MV-4-11 (cell line): ENCODE results near the gene ITGA6.

ENCODE experiments used
- DNase-seq: peaks from one replicate; lab custom pipeline; 2025; lab: John Stamatoyannopoulos, UW

Gene ITGA6

DNA sequence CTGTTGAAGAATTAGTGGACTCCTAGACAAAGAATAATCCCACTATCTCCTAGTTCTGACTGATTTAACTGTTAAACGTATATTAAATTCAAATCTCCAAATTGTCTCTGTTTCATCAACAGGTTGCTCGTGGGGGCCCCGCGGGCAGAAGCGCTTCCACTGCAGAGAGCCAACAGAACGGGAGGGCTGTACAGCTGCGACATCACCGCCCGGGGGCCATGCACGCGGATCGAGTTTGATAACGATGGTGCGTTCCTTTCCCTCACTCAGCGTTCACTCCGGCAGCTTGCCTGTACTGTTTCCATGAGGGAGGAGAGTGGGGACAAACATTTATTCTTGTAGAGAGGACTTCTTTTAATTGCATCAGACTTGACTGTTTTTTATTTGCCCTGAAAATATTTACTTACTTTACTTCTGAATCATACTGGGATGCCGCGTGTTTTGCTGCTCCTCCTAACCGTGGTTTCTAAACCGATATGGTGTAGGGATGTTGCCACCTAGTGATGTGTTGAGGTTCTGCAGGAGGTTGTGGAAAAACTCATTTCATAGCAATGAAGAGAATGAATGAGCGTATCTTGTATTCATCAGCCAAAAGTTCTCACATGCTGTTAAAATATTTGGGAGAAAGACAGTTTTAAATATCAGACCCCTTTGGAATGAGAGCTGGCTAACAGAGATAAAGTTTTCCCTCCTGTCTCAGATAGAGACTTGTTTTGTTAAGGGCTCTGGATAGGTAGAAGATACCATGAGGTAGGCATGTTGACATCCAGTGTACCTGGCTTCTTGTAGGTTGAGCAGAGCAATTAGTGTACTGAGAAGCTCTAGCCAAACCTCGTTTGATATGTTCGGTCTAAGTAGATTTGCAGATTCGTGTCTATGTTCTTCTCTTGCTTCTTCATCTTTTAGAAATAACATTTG lies 38.3 kb downstream of the ITGA6 start:
- peak; percentile 71 for DNase-seq

DNA sequence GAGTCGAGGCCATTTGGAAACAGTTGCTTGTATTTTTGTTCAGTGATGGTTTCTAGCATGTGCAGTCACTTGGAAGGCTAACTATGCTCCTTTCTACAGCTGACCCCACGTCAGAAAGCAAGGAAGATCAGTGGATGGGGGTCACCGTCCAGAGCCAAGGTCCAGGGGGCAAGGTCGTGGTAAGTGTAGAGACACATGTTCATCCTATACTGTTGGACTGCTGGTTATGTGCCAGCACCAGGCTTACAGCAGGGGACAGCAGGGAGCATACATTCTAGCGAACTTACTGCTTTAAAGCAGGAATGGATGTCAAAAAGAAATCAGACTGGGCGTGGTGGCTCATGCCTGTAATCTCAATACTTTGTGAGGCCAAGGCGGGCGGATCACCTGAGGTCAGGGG lies 40.0 kb downstream of the ITGA6 start:
- DNase-seq: peak; percentile 14

DNA sequence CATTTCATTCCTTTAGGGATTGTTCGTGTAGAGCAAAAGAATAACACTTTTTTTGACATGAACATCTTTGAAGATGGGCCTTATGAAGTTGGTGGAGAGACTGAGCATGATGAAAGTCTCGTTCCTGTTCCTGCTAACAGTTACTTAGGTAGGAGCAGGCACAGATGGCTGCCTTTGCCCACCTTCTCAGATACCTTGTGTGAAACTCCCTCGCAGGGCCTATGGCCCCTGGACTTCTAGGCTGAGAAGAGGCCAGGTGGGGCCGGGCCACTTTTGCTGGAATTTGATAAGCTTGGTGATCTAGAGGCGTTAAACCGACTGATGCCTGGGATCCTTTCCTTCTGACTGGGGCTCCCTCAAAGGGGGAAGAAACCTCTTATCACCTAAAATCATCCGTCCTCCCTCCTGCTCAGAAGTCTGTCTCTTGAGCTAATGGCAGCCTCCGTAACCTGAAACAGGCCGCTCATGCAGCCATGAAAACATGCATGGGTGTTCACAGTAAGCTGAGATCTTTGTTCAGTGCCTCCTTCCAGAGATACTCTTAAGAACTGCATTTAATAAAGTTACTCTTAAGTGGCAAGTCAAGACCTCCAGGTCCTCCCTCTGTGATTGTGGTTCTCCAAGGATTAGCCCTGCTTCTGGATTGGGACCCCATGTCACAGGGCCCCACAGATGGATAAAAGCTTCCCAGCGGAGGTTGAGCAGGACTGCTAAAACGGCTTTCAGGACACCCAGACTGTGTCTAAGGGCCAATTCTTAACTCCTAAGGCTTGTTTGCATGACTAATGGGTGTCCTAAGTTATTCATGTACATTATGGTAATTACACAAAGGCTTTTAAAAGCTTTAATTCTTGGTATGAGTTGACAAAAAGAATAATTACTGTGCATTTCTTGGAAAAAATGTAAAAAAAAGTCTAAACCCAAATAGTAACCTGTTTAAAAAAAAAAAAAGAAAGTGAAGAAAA lies 43.9 kb downstream of the ITGA6 start:
- DNase-seq: no peak

DNA sequence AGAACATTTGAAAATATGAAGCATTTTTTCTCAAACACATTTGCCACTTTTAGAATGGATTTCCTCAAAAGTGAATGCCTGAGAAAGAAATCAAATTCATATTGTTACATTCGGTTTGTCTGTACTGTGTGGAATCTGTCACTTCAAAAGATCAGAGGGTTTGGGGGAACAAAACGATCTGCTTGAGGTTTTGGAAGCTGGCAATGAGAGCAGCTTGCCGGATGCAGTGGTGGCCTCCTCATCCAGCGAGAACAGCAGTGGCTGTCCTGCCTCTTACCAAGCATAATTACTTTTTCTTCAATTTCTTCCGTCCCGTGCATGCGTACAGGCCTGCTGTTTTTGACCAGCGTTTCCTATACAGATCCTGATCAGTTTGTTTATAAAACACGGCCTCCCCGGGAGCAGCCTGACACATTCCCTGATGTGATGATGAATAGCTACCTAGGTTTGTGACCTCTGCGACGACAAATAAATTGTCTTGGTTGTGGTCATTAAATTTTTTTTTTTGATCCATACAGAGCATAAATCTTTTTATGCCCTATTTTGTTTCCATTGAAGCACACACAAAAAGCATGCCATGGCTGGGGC lies 45.2 kb downstream of the ITGA6 start:
- DNase-seq: no peak

DNA sequence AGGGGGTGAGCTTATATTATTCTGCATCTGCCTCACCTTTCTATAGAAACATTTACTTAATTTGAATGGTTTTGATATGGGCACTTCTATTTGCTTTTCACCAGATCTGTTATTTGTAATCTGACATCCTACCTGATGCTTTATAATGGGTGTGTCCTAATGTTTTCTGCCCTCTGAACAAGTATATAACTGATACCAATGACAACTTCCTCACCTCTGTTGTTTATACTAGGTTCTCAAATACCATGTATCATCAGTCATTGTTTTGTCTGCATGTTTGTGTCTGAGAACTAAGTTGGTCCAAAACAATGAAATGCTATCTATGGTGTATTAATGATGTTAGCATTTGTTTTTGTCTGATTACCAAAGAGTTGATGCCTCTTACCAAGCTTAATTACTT lies 45.8 kb downstream of the ITGA6 start:
- no peak for DNase-seq

DNA sequence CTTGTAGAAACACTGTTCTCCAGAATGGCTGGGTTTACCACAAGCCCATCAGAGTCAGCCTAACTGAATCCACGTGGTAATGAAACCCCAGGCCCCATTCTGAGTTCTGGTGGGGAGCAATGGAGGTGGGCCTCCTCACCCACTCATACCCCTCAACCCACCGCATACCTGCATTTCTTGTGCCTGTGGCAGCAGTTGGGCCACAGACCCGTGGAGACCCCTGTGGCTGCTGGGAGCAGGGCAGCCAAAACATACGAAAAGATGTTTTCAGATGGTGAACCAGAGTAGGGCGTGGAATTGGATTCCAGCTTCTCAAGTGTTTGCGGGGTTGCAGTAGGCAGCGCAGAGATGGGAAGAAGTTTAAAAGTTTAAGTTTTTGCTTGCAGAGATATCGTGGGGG lies 51.0 kb downstream of the ITGA6 start:
- no peak for DNase-seq

DNA sequence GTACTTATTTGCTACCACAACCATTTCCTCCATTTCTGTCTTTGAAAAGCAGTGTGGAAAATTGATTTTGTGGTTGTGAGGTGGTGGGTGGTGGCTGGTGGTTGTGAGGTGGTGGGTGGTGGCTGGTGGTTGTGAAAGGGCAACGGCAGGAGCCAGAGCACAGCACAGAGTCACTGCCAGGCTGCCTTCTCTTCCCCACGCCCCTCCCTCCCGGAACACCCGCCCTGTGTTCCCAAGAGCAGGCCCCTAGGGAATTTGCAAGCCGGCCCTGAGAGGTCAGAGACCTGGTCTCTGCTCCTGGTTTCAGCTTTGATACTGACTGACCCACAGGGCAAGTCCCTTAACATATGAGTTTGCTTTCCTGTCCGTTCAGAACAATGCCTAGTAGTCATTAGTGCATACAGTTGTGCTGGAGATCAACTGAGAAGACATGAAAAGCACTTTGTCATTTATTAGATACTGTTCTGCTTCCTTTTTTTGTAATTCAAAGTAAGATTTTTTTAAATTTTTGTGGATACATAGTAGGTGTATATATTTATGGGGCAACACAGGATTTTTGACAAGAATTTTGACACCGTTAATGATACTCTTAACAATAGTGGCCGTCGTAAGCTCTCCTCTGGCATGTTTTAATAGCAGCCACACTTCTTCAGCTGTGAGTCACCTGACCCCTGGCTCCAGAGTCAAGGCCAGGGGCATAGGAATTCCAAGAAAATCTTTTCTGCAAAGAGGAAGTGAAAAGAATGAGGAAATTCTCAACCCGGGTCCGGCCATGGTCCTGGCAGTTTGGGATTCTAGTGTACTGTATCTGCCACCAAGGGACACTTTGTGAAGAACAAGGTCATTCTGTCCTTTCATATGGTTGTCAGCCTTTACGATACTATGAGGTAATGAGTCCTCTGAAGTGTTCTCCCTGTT lies 53.2 kb downstream of the ITGA6 start:
- peak; percentile 36 for DNase-seq

DNA sequence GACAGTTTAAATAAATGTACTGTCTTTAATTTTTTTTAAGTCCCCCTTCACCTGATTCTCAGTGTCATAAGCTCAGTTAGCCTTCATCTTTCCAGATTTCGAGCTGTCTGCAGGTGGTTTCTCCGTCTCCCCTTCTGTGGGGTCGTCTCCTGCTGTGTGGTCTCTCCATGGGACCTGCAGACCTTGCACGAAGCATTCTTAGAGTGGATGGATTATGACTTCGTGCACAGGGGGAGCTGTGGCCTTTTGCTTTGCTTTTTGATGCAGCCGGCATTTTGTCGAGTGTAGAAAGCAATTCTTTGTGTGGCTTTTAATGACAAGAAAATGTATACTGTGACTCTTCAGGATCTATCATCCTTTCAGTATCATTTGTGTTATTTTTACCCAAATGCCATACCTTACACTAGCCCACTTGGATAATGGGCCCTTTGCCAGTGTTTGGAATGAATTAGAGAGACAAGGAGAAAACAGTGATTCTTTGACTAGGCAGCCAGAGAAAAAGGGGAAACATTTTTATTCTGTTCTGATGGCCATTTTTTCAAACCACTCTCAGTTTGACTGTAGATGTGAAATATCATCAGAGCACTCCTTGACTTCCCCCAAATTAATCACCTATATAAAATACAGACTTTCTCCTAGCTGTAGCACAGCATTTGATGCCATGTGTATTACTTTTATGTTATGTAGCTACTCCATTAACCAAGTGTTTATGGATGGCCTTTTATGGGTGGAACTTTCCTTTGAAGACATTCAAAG lies 54.3 kb downstream of the ITGA6 start:
- DNase-seq: no peak

DNA sequence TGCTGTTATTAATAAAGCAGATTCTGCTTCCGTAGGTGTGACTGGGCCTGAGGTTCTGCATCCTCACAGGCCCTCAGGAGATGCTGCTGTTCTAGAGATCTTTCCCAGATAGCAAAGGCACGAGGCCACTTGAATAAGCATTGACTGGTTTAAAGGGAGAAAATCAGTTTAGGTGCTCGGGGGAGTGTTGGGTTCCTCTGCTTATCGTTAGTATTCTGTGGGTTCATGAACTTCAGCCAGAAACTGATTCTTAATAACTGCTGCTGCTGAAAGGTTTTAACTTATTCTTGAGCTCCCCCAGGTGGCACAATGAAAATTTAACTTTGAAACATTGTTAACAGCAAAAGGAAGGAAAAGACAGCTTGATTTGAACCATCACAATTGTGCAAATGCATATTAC lies 56.9 kb downstream of the ITGA6 start:
- peak; percentile 11 for DNase-seq

DNA sequence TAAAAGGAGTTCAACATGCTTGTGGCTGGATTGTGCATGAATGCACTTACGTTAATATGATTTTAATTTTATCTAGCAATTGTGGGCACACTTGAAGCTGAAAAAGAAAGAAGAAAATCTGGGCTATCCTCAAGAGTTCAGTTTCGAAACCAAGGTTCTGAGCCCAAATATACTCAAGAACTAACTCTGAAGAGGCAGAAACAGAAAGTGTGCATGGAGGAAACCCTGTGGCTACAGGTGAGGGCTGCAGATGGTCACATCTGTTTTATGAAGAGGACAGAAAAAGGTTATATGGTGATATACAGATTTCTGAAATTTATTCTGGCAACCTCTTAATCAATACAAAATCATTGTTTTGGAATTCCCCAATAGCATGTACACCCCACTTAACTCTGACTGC lies 57.3 kb downstream of the ITGA6 start:
- DNase-seq: no peak

DNA sequence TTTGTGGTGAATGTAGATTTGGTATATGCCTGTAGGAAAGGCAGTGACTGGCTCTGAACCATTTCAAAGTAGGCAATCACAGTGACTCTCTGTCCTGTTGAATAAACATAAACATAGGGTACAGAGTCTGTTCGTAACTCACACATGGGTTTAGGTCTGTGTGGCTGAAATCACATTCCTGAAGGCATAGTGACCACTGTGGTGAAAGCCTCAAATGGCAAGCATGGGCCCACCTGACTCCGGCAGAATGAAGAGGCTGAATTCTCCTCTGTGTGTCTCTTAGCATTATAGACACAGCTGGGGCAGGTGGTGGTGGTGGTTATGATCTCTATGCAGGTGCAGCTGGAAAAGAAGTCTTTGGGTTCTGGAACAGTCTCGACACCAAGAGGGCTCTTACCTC lies 61.2 kb downstream of the ITGA6 start:
- no peak for DNase-seq

DNA sequence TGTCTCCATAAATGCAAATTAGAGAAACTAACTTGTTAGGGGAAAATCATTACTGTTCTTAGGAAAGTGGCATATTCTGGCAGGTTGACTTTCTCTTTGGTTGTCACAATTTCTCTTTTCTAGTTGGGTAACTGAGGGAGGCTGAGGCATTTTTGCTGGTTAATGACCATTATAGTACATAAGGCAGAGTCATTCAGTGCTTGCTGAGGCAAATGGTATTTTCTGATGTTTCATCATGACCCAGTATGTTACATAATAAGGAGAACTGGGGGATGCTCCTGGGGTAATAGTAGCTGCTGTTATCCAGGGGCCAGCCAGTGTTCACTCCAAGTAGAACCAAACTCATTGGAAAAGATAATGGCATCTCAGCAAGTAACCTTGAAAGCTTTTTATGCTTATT lies 62.3 kb downstream of the ITGA6 start:
- peak; percentile 2 for DNase-seq

DNA sequence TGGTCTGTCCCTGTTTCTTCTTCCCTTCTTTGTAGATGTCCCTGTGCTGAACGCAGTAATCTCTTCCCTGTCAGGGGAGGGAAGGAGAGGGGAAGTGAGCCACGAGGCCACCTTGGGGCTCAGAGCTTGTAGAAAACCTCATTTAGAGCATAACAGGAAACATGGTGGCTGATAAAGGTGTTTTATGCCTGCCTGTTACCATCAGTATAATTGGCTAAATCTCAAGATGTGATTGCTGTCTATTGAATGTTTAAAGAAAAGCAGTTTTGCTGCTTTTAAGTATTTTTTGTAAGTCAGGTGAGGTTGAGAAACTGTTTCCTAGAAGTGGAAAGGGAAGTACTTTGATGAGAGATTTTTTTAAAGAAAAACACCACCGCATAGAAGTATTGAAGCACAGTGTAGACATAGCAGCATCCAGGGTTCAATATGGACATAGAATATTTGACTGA lies 68.8 kb downstream of the ITGA6 start:
- DNase-seq: peak; percentile 56

DNA sequence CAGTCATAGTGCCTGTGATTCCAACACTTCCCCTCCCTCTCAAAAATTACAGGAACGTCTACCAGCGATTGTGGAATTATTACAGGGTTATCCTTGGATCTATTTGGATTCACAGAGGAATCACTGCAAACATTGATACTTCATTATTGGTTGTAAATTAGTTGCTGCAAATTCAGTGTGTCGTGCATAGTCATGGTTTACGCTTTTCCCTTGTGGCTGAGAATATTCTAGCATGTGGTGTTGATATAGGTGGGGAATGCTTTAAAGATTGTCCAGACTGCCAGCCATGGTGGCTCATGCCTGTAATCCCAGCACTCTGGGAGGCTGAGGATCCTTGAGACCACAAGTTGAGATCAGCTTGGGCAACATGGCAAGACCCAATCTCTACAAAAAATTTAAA lies 79.8 kb downstream of the ITGA6 start:
- DNase-seq: no peak

DNA sequence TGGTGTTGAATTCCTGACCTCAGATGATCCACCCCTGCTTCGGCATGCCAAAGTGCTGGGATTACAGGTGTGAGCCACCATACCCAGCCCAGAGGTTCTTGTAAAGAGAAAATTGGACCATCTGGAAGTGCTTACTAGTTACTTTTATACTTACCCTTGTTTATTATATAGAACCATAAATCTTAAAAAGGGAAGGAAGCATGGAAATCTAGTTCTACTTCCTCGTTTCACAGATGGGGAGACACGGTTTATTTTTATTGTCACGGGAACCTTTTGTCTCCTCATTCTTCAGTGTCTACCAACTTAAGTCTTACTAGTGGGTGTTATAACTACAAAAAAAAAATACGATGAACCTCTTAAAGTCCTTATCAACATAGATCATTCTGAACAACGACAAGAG lies 82.7 kb downstream of the ITGA6 start:
- DNase-seq: peak; percentile 93

DNA sequence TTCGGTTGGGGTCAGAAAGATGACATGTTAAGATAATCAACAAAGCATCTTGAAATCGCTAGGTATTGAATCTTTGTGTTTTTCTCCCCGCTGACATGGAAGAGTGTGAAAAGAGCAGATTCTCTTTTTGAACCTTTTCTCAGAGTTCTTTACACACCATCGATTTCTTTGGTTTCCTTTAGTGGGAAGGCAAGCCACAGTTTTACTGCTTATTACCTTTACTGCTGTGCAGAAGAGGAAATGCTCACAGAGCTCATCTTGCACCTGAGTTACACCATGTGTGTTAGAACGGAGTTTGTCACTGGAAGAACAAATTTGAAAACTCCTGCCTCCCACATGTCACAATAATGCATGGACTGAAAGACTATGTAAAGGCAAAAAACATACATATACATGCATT lies 83.2 kb downstream of the ITGA6 start:
- no peak for DNase-seq

DNA sequence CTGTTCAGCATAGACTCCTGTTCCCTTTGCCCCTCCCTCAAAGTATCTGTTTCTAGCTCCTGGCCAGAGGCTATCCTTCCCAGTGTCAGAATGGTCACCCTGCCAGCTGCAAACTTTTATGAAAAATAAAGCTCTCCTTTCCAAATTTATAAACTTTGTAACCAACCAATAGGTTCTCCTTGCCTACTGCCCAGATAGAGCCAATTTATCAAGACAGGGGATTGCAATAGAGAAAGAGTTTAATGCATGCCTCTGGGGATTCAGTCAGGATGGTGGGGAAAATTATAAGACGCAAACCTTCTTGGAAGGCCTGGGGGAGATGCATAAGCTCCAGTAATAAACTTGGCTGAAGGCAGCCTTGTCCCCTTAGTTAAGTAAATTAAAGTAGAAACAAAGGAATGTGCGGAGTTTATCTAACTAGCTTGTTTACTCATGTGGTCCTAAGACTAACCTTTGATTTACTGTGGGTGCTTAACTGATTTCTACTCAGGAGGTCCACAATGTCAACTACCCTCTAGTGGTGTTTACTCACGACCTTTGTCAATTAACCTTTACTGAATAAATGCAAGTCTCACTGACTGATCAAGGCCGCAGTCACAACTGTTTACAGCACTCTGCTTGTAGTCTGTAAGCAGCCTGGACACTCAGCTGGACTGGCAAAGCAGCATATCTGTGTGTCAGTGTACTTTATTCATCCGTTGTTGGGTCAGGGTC lies 85.6 kb downstream of the ITGA6 start:
- DNase-seq: no peak

DNA sequence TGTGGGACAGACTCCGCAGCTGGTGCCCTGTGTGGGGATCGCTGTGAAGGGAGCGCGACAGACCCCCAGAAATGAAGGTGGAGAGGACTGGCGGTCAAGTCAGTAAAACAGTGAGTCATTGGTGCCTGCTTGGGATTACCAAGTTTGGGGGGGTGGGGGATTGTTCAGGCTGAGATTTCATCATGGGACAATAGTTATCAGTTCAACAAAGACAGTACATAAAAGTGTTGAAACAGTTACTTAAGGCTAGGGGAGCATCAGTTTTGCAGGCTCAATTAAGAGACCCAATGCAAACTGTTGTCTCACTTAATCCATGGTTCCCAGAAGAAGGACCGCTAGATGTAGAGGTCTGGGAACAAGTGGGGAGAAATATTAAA lies 86.1 kb downstream of the ITGA6 start:
- peak; percentile 73 for DNase-seq

DNA sequence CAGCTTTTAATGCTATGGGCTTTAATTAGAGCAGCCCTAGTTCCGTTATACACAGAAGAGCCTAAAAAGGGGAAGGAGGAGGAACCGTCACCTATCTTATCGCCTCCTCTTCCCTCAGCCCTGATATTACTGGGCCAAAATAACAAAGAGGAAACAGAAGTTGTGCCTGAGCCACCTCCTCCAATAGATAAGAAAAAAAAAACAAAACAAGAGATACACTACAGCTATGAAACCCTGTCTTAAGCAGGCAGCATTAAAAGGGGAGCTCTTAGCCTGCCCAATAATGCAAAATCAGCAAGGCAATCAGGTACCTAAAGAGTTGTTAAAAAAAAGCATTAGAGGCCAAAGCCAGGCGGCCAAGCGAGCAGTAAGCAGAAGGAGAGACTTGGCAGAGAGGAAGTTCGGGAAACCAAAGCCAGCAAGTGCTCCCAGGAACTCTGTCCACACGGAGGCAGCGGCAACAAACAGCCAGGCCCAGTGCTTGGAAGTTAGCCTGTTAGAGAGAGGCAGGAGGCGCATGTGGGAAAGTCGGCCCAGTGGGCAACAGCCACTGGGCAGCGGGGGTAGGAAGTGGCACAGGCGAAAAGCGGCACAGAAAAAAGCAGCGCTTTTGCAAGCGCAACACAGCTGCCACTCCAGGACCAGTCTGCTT lies 86.7 kb downstream of the ITGA6 start:
- peak; percentile 89 for DNase-seq
